ENCODE data around the gene SMYD1. TPM values are rescaled to one million over a fixed set of nuclear protein-coding genes. Genes with fewer than 3 reads are reported as not detected.

Gene SMYD1
- total RNA-seq, 1 donor from 2014 or later = not detected

- DNase-seq = no peak
Measured at GRCh38 chr2:88057437-88057844, 10.2 kb upstream of the SMYD1 start.

GRCh38 chr2:88058191-88058590, 9.4 kb upstream of the SMYD1 start:
- no peak for DNase-seq

GRCh38 chr2:88059979-88060906, 7.4 kb upstream of the SMYD1 start:
- no peak for DNase-seq

- no peak for DNase-seq
Measured at GRCh38 chr2:88060907-88061275, 6.7 kb upstream of the SMYD1 start.

- DNase-seq = no peak
Measured at GRCh38 chr2:88061295-88061694, 6.3 kb upstream of the SMYD1 start.

GRCh38 chr2:88066543-88066942, 1.1 kb upstream of the SMYD1 start:
- DNase-seq = no peak

- no peak for DNase-seq
Measured at GRCh38 chr2:88067189-88067588, 436 bp upstream of the SMYD1 start.

- DNase-seq = no peak
Measured at GRCh38 chr2:88068044-88068443, 419 bp downstream of the SMYD1 start.

GRCh38 chr2:88069117-88069516, 1.5 kb downstream of the SMYD1 start:
- no peak for DNase-seq

GRCh38 chr2:88070055-88070454, 2.4 kb downstream of the SMYD1 start:
- no peak for DNase-seq

- no peak for DNase-seq
Measured at GRCh38 chr2:88071365-88071764, 3.7 kb downstream of the SMYD1 start.

GRCh38 chr2:88074150-88074549, 6.5 kb downstream of the SMYD1 start:
- no peak for DNase-seq

- DNase-seq = no peak
Measured at GRCh38 chr2:88074854-88075292, 7.2 kb downstream of the SMYD1 start.

GRCh38 chr2:88077080-88077479, 9.5 kb downstream of the SMYD1 start:
- DNase-seq = no peak

- DNase-seq = no peak
Measured at GRCh38 chr2:88078643-88079172, 11.1 kb downstream of the SMYD1 start.

GRCh38 chr2:88080545-88080944, 12.9 kb downstream of the SMYD1 start:
- DNase-seq = no peak

- no peak for DNase-seq
Measured at GRCh38 chr2:88081924-88082608, 14.4 kb downstream of the SMYD1 start.

- no peak for DNase-seq
Measured at GRCh38 chr2:88082781-88083180, 15.2 kb downstream of the SMYD1 start.

GRCh38 chr2:88085099-88085498, 17.5 kb downstream of the SMYD1 start:
- DNase-seq = no peak

- no peak for DNase-seq
Measured at GRCh38 chr2:88085602-88086001, 18.0 kb downstream of the SMYD1 start.

- DNase-seq = no peak
Measured at GRCh38 chr2:88086401-88086800, 18.8 kb downstream of the SMYD1 start.

- no peak for DNase-seq
Measured at GRCh38 chr2:88087073-88087472, 19.4 kb downstream of the SMYD1 start.

GRCh38 chr2:88087763-88088162, 20.1 kb downstream of the SMYD1 start:
- no peak for DNase-seq
